Testis (tissue), 2 donors: Measurements from ENCODE around the gene FDX2.

Experiments
- POLR2A ChIP-seq: fragments of 450-650 bp; IDR thresholded peaks from one replicate; pipeline ENCODE4 v1.6.1; 2017; ENCODE audit warnings: antibody characterized with exemption, mild to moderate bottlenecking, moderate library complexity
- TF ChIP-seq, protein P1 (sequence below), 3 experiments: fragments of 450-650 bp in 2 of 3; fragments of 200-600 bp in 1 of 3; sonication (generic) in 1 of 3; IDR thresholded peaks; one replicate each; pipeline ENCODE4 v1.5.1; 2016 to 2019; ENCODE audit warnings: antibody characterized with exemption in 3 of 3, mild to moderate bottlenecking in 2 of 3, moderate library complexity in 1 of 3

DNA sequence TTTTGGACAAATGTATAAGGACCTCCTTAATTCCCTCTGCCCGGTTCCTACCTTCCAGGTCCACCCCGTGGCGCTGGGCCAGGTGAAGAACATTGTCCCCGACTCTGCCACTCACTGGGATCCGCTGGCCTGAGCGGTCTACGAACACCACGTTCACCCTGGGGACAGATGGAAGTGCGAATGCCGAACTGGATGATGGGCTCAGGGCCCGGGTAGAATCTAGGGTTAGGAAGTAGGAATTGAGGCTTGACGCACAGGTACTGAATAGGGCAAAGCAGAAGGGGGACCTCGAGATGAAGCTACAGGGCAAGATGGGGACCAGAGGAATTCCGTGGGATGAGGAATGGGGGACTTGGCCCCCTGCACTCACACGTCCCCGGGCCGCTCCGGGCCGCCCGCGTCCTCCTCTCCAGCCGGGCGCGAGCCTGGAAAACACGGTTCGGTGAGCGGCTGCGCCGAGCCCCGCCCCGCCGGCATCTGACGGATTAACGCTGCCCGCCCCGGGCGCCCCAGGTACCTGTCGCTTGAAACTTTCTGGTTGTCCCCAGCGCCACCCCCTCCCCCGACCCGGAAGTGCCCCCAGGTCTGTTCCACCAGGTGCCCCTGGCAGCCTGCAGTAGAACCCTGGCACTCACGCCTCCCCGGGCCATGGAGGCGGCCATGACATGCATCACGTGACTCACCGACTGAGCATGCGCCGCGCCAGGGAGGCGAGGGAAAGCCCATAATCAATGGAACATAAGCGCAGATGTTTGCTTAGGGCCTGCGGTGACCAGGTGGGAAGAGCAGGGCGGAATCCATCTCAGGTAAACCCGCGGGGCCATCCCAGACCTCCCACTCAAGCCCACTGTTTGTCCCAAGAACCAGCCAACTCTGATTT lies at the start of gene FDX2:
- TF ChIP-seq, protein P1, sequence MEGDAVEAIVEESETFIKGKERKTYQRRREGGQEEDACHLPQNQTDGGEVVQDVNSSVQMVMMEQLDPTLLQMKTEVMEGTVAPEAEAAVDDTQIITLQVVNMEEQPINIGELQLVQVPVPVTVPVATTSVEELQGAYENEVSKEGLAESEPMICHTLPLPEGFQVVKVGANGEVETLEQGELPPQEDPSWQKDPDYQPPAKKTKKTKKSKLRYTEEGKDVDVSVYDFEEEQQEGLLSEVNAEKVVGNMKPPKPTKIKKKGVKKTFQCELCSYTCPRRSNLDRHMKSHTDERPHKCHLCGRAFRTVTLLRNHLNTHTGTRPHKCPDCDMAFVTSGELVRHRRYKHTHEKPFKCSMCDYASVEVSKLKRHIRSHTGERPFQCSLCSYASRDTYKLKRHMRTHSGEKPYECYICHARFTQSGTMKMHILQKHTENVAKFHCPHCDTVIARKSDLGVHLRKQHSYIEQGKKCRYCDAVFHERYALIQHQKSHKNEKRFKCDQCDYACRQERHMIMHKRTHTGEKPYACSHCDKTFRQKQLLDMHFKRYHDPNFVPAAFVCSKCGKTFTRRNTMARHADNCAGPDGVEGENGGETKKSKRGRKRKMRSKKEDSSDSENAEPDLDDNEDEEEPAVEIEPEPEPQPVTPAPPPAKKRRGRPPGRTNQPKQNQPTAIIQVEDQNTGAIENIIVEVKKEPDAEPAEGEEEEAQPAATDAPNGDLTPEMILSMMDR (IDR thresholded peaks at IDR 0.05): peak in 1 of 3 experiments; percentile 16
- no peak for TF ChIP-seq POLR2A
